ENCODE results near the gene STRN3. TPM values are rescaled to one million over a fixed set of nuclear protein-coding genes. Genes with fewer than 3 reads are reported as not detected.
"Not testable (repeated sequence)": the region's sequence is repeated elsewhere in the genome, so short reads cannot be mapped to it uniquely, and the experiment has no call there.

Gene STRN3
- total RNA-seq, 1 experiment from 2014 or later, result 27.7 TPM

DNA sequence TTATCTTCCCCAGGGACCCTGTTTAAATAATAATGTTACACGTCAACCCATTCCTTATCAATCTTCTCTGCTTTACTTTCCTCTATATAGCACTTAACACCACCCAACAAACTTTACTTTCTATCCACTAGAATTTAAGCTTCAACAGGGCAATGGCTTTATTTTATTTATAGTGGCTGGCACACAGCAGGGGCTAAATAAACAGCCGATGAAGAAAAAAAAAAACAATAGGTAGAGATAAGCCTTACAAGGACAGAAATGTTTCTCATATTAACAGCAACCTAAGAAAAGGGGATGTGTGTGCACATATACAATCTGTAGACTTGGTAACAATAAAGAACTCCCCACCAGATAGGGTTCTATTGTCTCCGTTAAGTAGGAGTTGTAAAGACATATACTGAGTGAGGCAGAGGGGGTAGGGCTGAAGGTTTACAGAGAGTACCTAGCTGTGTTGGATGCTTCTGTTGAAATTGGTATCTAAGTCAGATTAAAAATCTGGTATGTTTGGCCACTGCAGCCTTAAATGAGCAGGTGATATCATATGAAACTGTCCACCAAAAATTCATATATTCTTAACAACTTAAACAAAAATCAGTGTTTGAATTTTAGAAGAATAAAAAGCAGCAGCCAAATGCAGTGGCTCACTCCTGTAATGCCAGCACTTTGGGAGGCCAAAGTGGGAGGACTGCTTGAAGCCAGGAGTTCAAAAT is 25.4 kb downstream of the STRN3 start:
- no peak for DNase-seq (ENCODE audit: low read depth)

DNA sequence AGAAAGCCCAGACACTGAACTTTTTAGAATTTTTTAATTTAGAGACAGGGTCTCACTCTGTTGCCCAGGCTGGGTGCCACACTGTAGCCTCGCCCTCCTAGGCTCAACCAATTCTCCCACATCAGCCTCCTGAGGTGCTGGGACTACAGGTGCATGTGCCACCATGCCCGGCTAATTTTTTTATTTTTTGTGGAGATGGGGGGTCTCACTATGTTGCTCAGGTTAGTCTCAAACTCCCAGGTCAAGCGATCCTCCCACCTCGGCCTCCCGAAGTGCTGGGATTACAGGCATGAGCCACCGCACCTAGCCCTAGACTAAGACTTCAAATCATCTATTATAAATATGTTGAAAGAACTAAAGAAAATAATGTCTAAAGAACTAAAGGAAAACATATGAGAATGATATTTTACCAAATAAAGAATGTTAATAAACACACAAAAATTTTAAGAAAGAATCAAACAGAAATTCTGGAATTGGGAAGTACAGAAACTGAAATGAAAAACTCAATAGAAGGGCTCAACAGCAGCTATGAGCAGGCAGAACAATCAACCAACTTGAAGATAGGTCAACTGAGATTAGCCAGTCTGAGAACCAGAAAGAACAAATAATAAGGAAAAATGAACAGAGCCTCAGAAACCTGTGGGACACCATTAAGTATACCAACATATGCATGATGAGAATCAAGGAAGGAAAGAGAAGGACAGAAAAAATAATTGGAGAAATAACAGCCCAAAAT is 27.0 kb downstream of the STRN3 start:
- no peak for DNase-seq (ENCODE audit: low read depth)

DNA sequence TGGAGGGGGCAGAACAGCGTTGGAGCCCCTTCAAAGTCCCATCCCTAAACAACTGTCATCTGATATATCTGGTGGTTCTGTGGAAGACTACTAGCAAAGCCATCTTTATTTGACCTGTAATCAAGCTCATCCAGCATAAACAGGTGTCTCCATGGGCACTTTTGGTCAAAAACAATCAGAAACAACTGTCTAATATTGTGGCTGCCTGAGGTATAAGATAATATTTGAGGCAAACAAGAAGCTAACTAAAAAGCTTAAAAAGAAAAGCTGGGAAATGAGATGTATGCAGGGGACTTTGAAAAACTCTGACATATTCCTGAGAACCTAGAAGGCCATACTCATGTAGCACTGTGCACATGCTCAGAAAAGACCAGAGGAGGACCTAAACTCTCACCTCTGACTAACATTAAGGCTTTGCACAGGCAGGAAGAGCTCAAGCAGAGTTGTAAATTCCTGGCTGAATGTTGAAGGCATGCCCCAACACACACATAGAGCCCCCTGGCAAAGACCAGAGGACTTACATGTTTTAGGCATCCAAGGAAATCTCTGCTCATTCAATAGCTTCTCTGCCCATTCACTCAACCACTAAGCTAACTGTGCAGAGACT is 28.0 kb downstream of the STRN3 start:
- no peak for DNase-seq (ENCODE audit: low read depth)

DNA sequence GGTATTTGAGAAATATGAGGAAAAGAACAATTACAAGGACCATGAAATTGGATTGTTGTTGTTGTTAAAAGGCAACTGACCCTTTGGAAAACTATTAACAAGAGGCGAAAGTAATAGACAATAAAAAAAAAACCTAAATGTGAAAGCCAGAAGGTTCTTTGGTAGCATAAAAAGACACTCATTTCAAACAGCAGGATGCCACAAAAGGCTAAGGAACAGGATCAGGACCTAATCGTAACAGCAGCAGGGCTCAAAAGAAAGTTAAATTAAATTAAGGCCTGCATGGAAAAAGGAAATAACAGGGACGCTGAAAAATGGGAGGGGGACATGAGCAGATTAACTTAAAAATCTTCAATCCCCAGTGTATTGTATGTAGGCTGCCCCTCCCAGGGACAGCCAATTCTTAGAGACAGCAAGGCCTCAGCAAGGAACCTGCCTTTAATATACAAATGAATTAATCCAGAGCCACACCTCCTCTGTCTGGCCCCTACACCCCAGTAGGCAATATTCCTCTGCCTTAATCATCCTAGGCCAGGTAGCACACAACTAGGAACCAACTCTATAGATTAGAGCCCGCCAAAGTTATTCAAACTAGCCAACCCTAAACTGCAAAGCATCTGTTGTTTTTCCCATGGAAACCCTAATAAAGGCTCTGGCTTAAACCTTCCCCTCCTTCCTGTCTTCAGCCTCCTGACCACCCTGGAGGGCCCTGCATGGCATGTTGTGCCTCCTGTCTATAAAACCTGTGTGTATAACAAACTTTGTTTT is 29.1 kb downstream of the STRN3 start:
- no peak for DNase-seq (ENCODE audit: low read depth)

DNA sequence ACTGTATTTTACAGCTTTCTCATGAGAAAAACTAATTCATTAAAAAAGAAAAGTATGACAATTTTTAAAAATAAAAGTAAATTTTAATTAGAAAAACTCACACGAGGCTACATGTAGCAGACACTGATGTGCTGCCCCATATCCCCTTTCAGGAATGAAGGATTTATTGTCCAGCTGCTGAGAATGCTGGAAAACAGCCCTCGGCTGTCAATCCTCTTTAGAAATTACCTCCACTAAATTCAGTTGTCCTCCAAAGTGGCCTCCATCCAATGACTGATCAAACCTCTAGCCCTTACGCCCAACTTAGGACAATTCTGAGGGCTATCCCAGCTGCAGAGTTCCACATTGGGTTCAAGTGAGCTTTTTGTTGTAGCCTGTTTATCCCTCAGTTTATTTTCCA is 30.5 kb downstream of the STRN3 start:
- DNase-seq (ENCODE audit: low read depth), result no peak

DNA sequence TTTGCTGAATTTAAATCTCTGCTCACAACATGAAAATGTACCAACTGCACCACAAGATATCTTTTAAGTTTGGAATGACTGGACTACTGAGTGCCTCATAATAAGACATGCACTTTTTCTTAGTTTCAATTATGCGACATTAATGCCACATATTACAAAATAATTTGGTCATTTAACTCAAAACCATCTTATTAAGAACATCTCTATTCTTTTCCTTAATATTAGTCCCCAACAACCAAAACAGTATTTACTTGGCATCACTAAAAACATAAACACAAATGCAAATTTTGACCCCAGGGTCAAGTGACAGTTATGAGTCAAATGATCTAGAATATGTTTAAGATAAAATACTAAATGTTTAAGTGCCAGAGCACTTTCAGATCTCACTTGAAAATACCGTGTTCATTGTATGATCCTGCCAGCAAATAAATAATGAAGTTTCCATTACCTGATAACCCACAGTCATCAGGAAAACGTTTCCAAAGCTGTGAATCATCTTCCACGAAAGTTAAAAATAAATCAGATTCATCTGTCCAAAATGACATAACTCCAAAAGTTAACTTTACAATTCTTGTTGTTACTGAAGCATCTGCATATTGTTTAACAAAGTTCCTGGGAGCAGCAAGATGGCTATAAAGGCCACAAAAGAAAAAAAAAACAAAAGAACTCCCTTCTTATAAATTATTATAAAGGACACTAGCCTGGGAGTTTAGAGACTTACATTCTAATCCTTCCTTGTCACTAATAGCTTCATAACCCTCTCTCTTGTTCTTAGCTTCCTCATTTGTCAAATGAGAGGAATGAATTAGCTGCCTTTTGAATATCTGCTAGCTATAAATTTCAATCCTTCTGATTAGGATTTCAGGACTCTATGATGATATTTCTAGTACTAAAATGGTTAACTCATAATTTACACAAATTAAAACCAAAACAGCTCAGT is 31.2 kb downstream of the STRN3 start:
- DNase-seq (ENCODE audit: low read depth), result no peak

DNA sequence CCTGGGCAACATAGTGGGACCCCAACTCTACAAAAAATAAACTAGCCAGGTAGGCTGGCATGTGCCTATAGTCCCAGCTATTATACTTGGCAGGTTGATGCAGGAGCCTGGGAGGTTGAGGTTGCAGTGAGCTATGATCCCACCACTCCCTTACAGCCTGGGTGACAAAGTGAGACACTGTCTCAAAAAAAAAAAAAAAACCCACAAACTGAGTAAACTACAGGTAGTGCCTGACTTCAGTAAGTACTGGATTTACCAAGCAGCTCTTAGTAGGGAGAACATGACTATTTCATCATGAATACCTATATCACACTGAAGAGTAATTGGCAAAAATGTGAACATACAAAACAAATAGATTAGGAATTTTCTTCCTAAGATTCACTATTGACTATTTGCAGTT is 33.1 kb downstream of the STRN3 start:
- DNase-seq (ENCODE audit: low read depth), result no peak

DNA sequence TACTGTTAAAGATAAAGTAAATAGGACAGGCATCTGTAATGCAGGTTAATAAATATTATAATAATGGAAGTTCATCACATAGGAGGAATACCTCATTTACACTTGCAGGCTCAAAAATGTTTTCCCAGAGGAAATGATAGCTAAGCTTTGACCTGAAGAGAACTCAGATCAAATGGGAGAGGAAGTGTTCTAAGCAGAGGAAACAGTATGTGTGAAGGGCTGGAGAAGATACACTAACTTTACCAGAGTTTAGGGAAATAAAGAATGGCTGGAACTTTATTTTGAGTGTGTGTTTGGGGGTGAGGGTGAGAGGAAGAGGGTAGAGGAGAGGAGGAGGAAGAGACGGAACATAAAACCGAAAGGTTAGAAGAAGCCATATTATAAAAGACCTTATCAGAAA is 34.8 kb downstream of the STRN3 start:
- DNase-seq (ENCODE audit: low read depth), result no peak

DNA sequence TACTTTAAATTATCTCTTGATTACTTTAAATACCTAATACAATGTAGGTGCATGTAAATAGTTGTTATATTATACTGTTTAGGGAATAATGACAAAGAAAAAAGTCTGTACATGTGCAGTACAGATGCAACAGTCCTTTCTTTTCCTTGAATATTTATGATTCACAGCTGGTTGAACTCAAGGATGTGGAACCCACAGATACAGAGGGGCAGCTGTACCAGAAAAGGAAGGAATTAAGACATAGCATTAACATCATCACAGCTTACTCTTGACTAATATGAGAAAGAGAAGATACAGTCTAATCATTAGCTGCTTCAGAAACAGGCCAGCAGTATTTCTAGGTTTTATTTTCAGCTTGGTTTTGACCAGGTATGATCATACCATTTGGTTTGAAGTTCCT is 35.4 kb downstream of the STRN3 start:
- no peak for DNase-seq (ENCODE audit: low read depth)

DNA sequence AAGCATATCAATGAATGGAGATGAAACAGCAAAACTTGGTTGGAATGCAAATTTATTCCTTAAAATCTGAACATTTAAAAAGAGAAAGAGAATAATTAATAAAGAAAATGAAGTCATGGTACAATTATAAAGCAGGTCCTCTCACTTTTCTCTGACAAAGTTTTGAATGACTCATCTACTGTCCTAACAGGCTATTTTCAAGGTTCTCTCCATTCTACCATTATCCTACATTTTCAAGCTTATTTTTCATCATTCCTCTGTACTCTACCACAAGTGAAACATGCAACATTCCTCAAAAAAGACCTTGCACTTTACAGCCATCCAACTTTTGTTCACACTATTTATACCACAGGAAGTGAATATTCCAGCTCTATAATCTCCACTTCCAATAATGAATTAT is 37.7 kb downstream of the STRN3 start:
- DNase-seq (ENCODE audit: low read depth), result no peak

DNA sequence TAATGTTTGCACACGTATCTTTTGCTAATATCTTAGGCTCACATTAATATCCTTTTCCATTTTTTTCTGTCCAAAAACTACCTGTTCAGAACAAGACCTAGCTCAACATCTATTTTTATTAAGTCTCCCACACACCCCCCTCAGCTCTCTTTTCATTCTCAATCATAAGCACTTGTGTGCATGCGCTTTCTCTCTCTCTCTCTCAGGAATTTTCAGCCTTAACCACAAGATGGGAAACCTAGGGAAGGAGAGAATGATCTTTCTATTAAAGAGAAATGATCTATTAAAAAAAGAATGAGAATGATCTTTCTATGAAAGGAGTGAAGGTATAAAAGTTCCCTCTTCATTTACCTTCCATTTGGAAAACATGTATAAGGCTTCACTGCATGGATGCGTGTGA is 40.4 kb downstream of the STRN3 start:
- no peak for DNase-seq (ENCODE audit: low read depth)

DNA sequence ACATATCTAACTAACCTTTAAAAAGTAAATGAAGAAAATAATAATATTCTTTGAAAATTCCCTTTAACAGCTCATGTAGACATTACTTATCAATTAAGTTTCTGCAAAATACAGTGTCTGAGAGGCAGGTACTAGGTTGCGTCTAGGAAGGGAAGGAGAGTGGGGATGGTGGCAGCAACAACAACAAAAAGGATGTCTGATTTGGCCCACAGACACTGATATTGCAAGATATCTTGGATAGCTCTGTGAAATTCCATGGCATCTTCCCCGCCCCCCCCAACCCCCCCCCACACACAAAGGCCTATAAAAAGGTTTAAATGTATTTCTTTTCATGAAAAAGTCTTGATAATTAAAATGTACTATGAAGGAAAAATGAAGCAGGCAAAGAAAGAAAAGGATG is 42.3 kb downstream of the STRN3 start:
- DNase-seq (ENCODE audit: low read depth), result no peak

DNA sequence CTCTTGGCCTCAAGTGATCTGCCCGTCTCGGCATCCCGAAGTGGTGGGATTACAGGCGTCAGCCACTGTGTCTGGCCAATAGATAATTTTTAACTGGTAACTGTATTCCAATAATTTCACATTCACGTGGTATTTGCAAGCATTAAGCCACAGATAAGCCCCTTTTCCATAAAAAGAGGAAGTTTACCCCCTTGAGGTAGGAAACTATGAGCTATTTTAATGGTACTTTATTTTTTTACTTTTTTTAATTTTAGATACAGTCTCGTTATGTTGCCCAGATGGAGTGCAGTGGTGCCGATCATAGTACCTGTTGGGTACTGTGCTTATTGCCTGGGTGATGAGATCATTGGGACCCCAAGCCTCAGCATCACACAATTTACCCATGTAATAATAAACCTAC is 43.6 kb downstream of the STRN3 start:
- DNase-seq (ENCODE audit: low read depth), result no peak

DNA sequence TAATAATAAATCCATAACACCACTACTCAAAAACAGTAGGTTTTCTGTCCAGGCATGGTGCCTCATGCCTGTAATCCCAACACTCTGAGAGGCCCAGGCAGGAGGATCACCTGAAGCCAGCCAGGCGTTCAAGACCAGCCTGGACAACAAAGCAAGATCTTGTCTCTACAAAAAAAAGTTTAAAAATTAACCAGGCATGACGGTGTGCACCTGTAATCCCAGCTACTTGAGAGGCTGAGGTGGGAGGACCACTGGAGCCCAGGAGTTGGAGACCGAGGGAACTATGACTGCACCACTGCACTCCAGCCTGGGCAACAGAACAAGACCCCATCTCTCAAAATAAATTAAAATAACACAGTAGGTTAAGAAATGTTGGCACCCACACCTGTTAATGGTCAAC is 45.2 kb downstream of the STRN3 start:
- DNase-seq (ENCODE audit: low read depth), result no peak

DNA sequence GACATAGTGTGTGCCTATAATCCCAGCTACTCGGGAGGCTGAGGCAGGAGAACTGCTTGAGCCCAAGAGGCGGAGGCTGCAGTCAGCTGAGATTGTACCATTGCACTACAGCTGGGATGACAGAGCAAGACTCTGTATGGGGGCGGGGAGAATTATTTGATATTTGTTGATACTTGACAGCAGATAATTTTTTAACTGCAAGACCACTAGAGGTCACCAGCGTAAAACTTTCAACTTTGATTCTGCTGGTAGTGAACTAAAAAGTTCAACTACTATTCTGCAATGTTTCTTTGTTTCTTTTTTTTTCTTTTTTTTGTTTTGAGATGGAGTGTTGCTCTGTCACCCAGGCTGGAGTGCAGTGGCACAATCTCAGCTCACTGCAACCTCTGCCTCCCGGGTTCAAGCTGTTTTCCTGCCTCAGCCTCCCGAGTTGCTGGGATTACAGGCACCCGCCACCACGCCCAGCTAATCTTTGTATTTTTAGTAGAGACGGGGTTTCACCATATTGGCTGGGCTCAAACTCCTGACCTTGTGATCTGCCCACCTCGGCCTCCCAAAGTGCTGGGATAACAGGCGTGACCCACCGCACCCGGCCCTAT is 46.0 kb downstream of the STRN3 start:
- DNase-seq (ENCODE audit: low read depth), result peak; percentile 53

DNA sequence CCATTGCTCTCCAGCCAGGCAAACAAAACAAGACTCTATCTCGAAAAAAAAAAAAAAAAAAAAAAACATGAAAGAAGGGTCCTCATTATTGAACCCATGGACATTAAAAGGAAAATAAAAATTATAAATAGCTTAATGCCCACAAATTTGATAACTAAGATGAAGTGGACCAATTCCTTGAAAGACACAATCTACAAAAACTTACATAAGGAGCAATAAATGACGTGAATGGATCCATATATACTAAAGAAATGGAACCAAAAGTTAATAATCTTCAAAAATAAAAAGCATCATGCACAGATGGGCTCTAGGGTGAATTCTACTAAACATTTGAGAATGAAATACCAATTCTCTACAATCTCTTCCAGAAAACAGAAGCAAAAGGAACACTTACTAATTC is 48.4 kb downstream of the STRN3 start:
- no peak for DNase-seq (ENCODE audit: low read depth)

DNA sequence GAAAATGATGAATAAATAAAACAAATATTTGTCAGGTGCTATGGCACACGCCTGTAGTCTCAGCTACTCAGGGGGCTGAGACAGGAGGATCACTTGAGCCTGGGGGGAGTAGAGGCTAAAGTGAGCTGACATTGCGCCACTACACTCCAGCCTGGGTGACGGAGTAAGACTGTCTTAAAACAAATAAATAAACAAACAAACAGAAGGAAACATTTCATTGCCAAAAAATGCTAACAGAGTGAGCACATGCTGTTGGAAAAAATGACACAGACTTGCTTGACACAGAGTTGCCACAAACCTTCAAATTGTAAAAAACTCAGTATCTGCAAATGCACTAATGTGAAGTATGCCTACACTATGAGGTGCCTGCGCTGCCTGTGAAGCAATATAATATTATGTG is 51.6 kb downstream of the STRN3 start:
- no peak for DNase-seq (ENCODE audit: low read depth)

DNA sequence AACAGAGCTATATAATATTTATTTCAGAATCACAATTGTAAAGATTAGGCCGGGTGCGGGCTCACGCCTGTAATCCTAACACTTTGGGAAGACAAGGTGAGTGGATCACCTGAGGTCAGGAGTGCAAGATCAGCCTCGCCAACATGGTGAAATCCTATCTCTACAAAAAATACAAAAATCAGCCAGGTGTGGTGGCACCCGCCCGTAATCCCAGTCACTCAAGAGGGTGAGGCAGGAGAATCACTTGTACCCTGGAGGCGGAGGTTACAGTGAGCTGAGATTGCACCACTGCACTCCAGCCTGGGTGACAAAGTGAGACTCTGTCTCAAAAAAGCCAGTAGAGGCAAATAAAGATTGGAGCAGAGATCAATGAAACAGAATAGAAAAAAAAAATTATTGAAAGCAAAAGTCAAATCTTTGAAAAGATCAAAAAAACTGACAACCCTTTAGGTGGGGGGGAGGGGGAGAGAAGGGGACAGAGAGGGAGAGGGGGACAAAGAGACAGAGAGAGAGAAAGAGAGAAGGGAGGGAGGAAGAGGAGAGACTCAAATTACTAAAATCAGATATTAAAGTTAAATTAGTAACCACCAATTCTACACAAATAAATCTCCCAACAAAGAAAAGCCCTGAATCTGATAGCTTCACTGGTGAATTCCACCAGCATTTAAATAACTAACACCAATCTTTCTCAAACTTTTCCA is 53.1 kb downstream of the STRN3 start:
- no peak for DNase-seq (ENCODE audit: low read depth)

DNA sequence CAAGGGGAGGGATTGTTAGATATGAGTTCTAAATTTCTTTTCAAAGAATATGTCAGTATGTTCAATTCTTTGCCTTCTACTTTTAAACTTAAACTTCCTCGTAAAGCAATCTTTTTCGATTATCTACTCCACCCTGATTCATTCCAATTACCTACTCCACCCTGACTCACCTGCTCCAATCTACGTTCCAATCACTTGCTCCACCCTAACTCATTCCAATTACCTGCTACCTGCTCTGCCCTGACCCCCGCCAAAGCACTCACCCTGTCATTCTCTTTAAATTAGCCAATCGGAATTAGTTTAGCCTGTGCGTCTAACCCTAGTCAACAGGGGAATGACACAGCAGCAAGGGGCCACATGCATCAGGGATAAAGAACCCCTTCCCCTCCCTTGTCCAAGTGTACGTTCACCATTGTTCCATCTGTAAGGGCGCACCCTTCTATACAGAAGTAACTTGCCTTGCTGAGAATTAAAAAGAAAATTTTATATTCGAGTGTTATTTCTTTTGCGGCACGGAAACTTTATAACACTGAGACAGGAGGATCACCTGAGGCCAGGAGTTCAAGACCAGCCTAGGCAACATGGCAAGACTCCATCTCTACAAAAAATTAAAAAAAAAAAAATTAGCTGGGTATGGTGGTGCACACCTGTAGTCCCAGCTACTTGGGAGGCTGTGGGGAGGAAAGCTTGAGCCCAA is 54.0 kb downstream of the STRN3 start:
- DNase-seq (ENCODE audit: low read depth), result not testable (repeated sequence)

DNA sequence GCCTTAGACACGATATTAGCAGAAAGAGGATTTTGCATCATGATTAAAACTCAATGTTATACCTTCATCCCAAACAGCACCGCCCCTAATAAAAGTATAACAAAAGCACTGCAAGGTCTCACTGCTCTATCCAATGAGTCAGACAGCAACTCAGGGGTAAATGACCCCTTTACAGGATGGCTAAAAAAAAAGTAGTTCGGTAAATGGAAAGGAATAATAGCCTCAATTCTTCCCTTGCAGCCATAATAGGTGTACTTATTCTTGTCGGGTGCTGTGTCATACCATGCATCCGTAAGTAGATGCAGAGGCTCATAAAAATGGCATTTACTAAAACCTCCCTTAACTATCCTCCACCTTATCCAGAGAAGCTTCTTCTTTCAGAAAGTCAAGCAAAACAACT is 54.6 kb downstream of the STRN3 start:
- no peak for DNase-seq (ENCODE audit: low read depth)
